AG09309 (cell line): ENCODE data around the gene GLDC.

Source experiments
- DNase-seq: peaks from one replicate; pipeline ENCODE4 v3.0.0-alpha.2; 2010; ENCODE audit warnings: low read depth
- H3K4me3 ChIP-seq: 2 replicates; pipeline ENCODE4 v1.5.1; 2011; ENCODE audit warnings: mild to moderate bottlenecking, low read depth, low read length, moderate library complexity; ENCODE audit not compliant: control insufficient read depth
- CTCF ChIP-seq: IDR thresholded peaks from 2 replicates; pipeline ENCODE4 v1.5.1; 2011; ENCODE audit warnings: mild to moderate bottlenecking, low read depth, low read length, inconsistent platforms; ENCODE audit not compliant: insufficient read depth, control insufficient read depth; ENCODE audit errors: missing control alignments

The GLDC gene

GRCh38 chr9:6564360-6564759 is 81.2 kb downstream of the GLDC start:
- TF ChIP-seq CTCF: no peak
- no peak overlapping the region for H3K4me3 ChIP-seq
- no peak for DNase-seq

DNA sequence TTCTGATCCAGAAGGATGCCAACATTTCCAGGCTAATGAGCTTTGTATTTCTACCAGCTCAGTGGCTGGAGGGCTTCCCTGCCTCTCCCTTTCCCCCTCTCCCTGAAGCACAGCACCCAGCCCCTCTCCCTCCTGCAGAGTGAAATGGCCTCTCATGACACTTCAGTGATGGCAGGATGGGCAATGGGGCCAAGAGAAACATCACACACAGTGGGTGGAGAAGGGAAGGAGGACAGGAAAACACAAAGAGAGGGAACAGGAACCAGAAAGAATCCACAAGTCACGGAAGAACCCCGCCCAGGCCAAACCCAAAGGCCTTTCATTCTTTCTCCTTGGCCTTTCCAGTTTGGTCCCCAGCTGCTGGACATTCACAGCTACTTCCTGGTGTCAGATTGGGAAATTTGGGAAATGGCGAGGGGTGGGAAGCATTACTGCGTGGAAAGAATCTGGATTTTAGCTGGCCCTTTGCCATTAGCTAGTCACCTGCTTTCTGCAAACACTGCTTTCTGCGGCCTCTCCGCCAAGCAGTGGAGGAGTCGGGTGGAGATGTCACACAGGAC is 82.6 kb downstream of the GLDC start:
- DNase-seq: no peak
- no peak for TF ChIP-seq CTCF
- H3K4me3 ChIP-seq: no peak overlapping the region

DNA sequence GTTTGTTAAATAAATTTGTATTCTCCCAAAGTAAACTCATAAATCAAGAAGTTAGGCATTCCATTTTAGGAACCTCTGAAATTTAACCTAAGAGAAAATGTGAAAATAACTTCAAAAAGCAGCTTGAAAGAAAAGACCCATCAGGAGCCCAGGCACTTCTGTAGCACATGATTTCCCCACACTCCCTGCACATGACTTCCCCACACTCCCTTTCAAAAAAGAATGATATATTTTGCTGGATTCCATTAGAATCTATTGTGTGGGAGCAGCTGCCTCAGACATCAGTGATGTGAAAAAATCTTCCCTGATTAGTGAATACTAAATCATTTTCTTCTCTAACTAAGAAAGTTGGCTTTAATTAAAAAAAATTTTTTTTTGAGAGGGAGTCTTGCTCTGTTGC is 83.3 kb downstream of the GLDC start:
- DNase-seq: no peak
- H3K4me3 ChIP-seq: no peak overlapping the region
- no peak for TF ChIP-seq CTCF

GRCh38 chr9:6557883-6558616 is 87.5 kb downstream of the GLDC start:
- no peak overlapping the region for H3K4me3 ChIP-seq
- DNase-seq: no peak
- TF ChIP-seq CTCF: no peak

DNA sequence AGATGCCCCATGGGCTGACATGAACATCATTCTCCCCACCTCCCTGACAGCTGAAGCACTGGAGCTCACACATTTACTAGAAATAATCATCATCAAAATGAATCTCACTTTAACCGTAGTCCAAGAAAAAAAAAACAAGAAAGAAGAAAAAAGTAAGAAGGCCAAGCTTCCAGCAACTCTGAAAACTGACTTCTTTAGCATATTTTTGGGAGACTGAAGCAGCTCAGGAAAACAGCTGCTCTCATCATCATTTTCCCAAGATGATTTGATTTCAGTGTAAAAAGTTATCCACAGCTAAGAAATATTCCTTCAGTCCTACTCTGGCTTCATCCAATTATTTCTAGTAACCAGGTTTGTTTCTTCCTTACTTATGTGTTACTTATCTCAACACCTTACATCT is 91.7 kb downstream of the GLDC start:
- DNase-seq: no peak
- no peak overlapping the region for H3K4me3 ChIP-seq
- TF ChIP-seq CTCF: no peak

DNA sequence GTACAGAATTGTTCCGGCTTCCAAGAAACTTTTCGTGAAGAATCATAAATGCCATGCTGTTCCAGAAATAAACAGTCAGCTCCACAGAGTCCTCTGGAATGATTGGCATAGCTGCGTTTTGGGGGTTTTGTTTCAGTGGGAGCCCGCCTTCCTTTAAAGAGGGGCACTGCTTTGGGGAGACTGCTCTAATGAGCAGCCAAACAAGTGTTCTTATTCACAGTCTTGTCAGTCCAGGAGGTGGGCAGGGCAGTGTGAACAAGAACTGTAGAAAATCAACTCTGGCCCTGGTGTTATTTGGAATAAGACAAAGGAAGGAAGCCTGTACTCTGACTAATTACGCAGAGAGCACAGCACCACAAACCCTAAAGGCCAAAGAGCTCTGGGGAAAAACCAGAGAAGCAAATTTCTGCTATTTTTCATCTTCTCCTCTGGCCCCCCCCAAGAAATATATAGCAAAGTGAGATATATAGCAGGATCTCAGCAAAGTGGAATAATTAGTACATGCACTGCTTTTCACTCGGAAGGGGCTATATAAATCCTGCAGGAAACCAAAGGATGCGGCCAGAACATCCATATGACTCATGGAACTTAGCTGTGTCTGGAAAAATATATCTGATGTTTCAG is 92.9 kb downstream of the GLDC start:
- no peak for DNase-seq
- no peak for TF ChIP-seq CTCF
- H3K4me3 ChIP-seq: no peak overlapping the region

GRCh38 chr9:6552033-6552432 is 93.5 kb downstream of the GLDC start:
- no peak overlapping the region for H3K4me3 ChIP-seq
- DNase-seq: no peak
- peak; percentile 26 for TF ChIP-seq CTCF
